HepG2 (cell line): Measurements from ENCODE around the gene ZNF444. TPM values are rescaled to one million over a fixed set of nuclear protein-coding genes. Genes with fewer than 3 reads are reported as not detected.

Experiments
- ATAD3A ChIP-seq: sonication (generic); formaldehyde crosslinking; IDR thresholded peaks from 2 replicates; pipeline ENCODE4 v1.4.0; 2020; ENCODE audit warnings: missing genetic modification reagents
- CENPX ChIP-seq: sonication (generic); formaldehyde crosslinking; IDR thresholded peaks from 2 replicates; pipeline ENCODE4 v1.9.0; 2021; ENCODE audit warnings: mild to moderate bottlenecking, missing genetic modification reagents, moderate library complexity
- CREB1 ChIP-seq, 2 experiments: fragments of 450-650 bp in 1 of 2; IDR thresholded peaks; 2 replicates each; pipeline ENCODE4 v1.6.1; 2016 to 2017; ENCODE audit warnings: control low read depth in 1 of 2, mild to moderate bottlenecking in 1 of 2, missing compliant biosample characterization in 1 of 2, missing genetic modification characterization in 1 of 2
- DPF2 ChIP-seq: sonication (generic); formaldehyde crosslinking; IDR thresholded peaks from 2 replicates; pipeline ENCODE4 v1.4.0; 2020; ENCODE audit warnings: mild to moderate bottlenecking, low read depth, missing genetic modification reagents, borderline replicate concordance
- FOXK1 ChIP-seq: sonication (generic); formaldehyde crosslinking; IDR thresholded peaks from 2 replicates; pipeline ENCODE4 v1.4.0; 2020; ENCODE audit warnings: low read depth, missing genetic modification reagents, borderline replicate concordance
- HDAC1 ChIP-seq: sonication (generic); formaldehyde crosslinking; IDR thresholded peaks from 2 replicates; pipeline ENCODE4 v1.5.1; 2020; ENCODE audit warnings: mild to moderate bottlenecking, missing genetic modification reagents
- IRF2 ChIP-seq: IDR thresholded peaks from 2 replicates; pipeline ENCODE4 v1.6.1; 2018; ENCODE audit warnings: missing genetic modification reagents, missing compliant biosample characterization
- MAZ ChIP-seq, 2 experiments: sonication (generic) in 1 of 2; formaldehyde crosslinking in 1 of 2; IDR thresholded peaks; 2 replicates each; pipeline versions ENCODE4 v1.5.0 to v1.6.1; 2012 to 2020; ENCODE audit warnings: low read depth in 2 of 2, mild to moderate bottlenecking in 2 of 2, borderline replicate concordance in 1 of 2, improper control_type of control experiment in 1 of 2, low read length in 1 of 2, missing genetic modification reagents in 1 of 2, moderate library complexity in 1 of 2
- MXI1 ChIP-seq: IDR thresholded peaks from 3 replicates; pipeline ENCODE4 v1.6.1; 2012; ENCODE audit warnings: low read depth, low read length, inconsistent platforms, borderline replicate concordance
- PPARG ChIP-seq: conservative IDR thresholded peaks from 2 replicates; pipeline ENCODE4 v1.6.1; 2016; ENCODE audit warnings: missing biosample characterization, missing genetic modification reagents
- SALL1 ChIP-seq: sonication (generic); formaldehyde crosslinking; IDR thresholded peaks from 2 replicates; pipeline ENCODE4 v1.8.0; 2022; ENCODE audit warnings: mild to moderate bottlenecking, missing genetic modification reagents
- SMC3 ChIP-seq: IDR thresholded peaks from 2 replicates; pipeline ENCODE4 v1.6.1; 2011; ENCODE audit warnings: low read length, improper control_type of control experiment
- ZFP37 ChIP-seq: sonication (generic); formaldehyde crosslinking; IDR thresholded peaks from 2 replicates; pipeline ENCODE4 v1.4.0; 2020; ENCODE audit warnings: missing genetic modification reagents, borderline replicate concordance
- ZNF460 ChIP-seq: sonication (generic); formaldehyde crosslinking; IDR thresholded peaks from 2 replicates; pipeline ENCODE4 v1.5.1; 2020; ENCODE audit warnings: missing genetic modification reagents, mild to moderate bottlenecking, borderline replicate concordance
- ZNF501 ChIP-seq: sonication (generic); formaldehyde crosslinking; IDR thresholded peaks from 2 replicates; pipeline ENCODE4 v1.5.1; 2020; ENCODE audit warnings: mild to moderate bottlenecking, moderate library complexity, missing genetic modification reagents
- ZNF724P ChIP-seq: sonication (generic); formaldehyde crosslinking; IDR thresholded peaks from 2 replicates; pipeline ENCODE4 v1.8.0; 2022; ENCODE audit warnings: missing genetic modification reagents, borderline replicate concordance
- polyA plus RNA-seq, 8 experiments: library from polyadenylated mRNA; depleted of rRNA in 3 of 8; stranded (reverse) in 7 of 8; unstranded in 1 of 8; fragments of >200 nt; fragmentation: Illumina TruSeq in 4 of 8; extraction: Trizol in 4 of 8; gene quantifications; 2 replicates each; pipeline versions ENCODE4 v1.2.1 to v1.2.3, GENCODE V29; 2011 to 2016; ENCODE audit warnings: low read depth in 4 of 8, missing spikeins in 1 of 8, mixed read lengths in 1 of 8; ENCODE audit not compliant: insufficient read depth in 1 of 8
- total RNA-seq, 5 experiments: library from RNA; depleted of rRNA; stranded (reverse); fragments of >200 nt; fragmentation: Illumina TruSeq; extraction: Trizol; gene quantifications; 2 replicates each; pipeline ENCODE4 v1.2.3, GENCODE V29; 2016; ENCODE audit warnings: low read depth in 1 of 5
- TF ChIP-seq, protein P1 (sequence below): sonication (generic); formaldehyde crosslinking; IDR thresholded peaks from 2 replicates; pipeline ENCODE4 v1.4.0; 2020; ENCODE audit warnings: missing genetic modification reagents
- TF ChIP-seq, protein P2 (sequence below): sonication (generic); formaldehyde crosslinking; IDR thresholded peaks from 2 replicates; pipeline ENCODE4 v1.4.0; 2020; ENCODE audit warnings: missing genetic modification reagents, borderline replicate concordance
- TF ChIP-seq, protein P3 (sequence below): IDR thresholded peaks from 2 replicates; pipeline ENCODE4 v1.6.1; 2012; ENCODE audit warnings: low read depth, low read length, improper control_type of control experiment
- TF ChIP-seq, protein P4 (sequence below): sonication (generic); formaldehyde crosslinking; conservative IDR thresholded peaks from 2 replicates; pipeline ENCODE4 v1.4.0; 2020; ENCODE audit warnings: mild to moderate bottlenecking, missing genetic modification reagents, moderate library complexity

ZNF444 gene
- total and polyA plus RNA-seq, 2 of the 13 experiments (the other 11 are each of a cell fraction or from before 2014, with no cell fraction given): 27.4 to 30.3 TPM

DNA sequence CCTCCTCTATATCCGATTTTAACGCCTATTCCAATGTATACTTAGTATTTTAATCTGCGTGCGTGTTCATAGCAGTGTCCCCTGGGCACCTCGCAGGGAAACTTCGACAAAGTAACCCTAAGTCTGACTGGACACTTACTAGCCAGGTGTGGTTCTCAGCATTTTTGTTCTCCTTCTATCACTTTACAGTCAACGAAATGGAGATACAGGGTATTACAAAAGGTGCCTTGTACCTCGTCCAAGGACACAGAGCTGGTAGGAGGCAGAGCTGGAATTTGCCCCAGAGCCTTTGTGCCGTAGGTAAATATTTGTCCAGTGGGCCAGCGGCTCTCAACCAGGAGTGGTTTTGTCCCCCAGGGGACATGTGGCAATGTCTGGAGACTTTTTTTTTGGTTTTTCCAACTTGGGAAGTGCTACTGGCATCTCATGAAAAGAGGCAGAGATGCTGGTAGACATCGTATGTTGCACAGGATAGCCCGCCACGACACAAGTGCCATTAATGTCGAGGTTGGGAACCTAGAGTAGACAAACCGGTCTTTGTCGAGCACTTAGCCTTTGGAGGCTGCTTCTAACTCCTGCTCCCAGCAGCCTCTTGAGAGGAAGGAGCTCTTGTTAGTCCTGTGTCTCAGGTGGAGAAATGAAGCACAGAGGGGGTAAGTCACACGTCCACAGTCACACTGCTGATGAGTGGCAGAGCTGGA is 1.1 kb downstream of the ZNF444 start (continued):
- TF ChIP-seq ZFP37: no peak
- TF ChIP-seq, protein P1, sequence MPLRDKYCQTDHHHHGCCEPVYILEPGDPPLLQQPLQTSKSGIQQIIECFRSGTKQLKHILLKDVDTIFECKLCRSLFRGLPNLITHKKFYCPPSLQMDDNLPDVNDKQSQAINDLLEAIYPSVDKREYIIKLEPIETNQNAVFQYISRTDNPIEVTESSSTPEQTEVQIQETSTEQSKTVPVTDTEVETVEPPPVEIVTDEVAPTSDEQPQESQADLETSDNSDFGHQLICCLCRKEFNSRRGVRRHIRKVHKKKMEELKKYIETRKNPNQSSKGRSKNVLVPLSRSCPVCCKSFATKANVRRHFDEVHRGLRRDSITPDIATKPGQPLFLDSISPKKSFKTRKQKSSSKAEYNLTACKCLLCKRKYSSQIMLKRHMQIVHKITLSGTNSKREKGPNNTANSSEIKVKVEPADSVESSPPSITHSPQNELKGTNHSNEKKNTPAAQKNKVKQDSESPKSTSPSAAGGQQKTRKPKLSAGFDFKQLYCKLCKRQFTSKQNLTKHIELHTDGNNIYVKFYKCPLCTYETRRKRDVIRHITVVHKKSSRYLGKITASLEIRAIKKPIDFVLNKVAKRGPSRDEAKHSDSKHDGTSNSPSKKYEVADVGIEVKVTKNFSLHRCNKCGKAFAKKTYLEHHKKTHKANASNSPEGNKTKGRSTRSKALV: no peak
- TF ChIP-seq MXI1: peak; percentile 82; the same call in 1 of the 3 replicates
- TF ChIP-seq CREB1 (IDR thresholded peaks at IDR 0.05): no peak
- peak; percentile 67 for TF ChIP-seq CREB1 (CRISPR knock-in tag; IDR thresholded peaks at IDR 0.05)
- TF ChIP-seq ZNF460 (CRISPR knock-in tag): no peak
- peak; percentile 83 for TF ChIP-seq PPARG
- peak; percentile 89 for TF ChIP-seq IRF2 (CRISPR knock-in tag)
- TF ChIP-seq FOXK1 (CRISPR knock-in tag): peak; percentile 53; the same call in 1 of the 2 replicates
- peak; percentile 92 for TF ChIP-seq DPF2
- 0 out of 2 replicates have a peak, but pooled peaks have one; percentile 25 for TF ChIP-seq ZNF724P (CRISPR knock-in tag)
- no peak for TF ChIP-seq ATAD3A (CRISPR knock-in tag)
- no peak for TF ChIP-seq CENPX (CRISPR knock-in tag)
- TF ChIP-seq MAZ (IDR thresholded peaks at IDR 0.05; ENCODE audit: borderline replicate concordance, low read depth, low read length): 0 out of 2 replicates have a peak, but pooled peaks have one; percentile 79
- TF ChIP-seq MAZ (CRISPR knock-in tag; IDR thresholded peaks at IDR 0.05; ENCODE audit: low read depth): no peak
- TF ChIP-seq SMC3: peak; percentile 60
- TF ChIP-seq, protein P2, sequence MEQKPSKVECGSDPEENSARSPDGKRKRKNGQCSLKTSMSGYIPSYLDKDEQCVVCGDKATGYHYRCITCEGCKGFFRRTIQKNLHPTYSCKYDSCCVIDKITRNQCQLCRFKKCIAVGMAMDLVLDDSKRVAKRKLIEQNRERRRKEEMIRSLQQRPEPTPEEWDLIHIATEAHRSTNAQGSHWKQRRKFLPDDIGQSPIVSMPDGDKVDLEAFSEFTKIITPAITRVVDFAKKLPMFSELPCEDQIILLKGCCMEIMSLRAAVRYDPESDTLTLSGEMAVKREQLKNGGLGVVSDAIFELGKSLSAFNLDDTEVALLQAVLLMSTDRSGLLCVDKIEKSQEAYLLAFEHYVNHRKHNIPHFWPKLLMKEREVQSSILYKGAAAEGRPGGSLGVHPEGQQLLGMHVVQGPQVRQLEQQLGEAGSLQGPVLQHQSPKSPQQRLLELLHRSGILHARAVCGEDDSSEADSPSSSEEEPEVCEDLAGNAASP (CRISPR knock-in tag): peak; percentile 80; the same call in 1 of the 2 replicates
- peak; percentile 83 for TF ChIP-seq ZNF501 (CRISPR knock-in tag)
- peak; percentile 81 for TF ChIP-seq HDAC1
- TF ChIP-seq, protein P3, sequence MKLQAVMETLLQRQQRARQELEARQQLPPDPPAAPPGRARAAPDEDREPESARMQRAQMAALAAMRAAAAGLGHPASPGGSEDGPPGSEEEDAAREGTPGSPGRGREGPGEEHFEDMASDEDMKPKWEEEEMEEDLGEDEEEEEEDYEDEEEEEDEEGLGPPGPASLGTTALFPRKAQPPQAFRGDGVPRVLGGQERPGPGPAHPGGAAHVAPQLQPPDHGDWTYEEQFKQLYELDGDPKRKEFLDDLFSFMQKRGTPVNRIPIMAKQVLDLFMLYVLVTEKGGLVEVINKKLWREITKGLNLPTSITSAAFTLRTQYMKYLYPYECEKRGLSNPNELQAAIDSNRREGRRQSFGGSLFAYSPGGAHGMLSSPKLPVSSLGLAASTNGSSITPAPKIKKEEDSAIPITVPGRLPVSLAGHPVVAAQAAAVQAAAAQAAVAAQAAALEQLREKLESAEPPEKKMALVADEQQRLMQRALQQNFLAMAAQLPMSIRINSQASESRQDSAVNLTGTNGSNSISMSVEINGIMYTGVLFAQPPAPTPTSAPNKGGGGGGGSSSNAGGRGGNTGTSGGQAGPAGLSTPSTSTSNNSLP: peak; percentile 54; the same call in 1 of the 2 replicates
- peak; percentile 72 for TF ChIP-seq SALL1 (CRISPR knock-in tag)
- TF ChIP-seq, protein P4, sequence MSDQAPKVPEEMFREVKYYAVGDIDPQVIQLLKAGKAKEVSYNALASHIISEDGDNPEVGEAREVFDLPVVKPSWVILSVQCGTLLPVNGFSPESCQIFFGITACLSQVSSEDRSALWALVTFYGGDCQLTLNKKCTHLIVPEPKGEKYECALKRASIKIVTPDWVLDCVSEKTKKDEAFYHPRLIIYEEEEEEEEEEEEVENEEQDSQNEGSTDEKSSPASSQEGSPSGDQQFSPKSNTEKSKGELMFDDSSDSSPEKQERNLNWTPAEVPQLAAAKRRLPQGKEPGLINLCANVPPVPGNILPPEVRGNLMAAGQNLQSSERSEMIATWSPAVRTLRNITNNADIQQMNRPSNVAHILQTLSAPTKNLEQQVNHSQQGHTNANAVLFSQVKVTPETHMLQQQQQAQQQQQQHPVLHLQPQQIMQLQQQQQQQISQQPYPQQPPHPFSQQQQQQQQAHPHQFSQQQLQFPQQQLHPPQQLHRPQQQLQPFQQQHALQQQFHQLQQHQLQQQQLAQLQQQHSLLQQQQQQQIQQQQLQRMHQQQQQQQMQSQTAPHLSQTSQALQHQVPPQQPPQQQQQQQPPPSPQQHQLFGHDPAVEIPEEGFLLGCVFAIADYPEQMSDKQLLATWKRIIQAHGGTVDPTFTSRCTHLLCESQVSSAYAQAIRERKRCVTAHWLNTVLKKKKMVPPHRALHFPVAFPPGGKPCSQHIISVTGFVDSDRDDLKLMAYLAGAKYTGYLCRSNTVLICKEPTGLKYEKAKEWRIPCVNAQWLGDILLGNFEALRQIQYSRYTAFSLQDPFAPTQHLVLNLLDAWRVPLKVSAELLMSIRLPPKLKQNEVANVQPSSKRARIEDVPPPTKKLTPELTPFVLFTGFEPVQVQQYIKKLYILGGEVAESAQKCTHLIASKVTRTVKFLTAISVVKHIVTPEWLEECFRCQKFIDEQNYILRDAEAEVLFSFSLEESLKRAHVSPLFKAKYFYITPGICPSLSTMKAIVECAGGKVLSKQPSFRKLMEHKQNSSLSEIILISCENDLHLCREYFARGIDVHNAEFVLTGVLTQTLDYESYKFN (CRISPR knock-in tag): peak; percentile 99
